Neural cell (in vitro differentiated cells): Measurements from ENCODE around the gene IL6ST.
"Not testable (repeated sequence)": the region's sequence is repeated elsewhere in the genome, so short reads cannot be mapped to it uniquely, and the experiment has no call there.

ENCODE experiments used
- EP300 ChIP-seq: fragments of 450-650 bp; conservative IDR thresholded peaks from 2 replicates; pipeline ENCODE4 v1.6.1; 2014; ENCODE audit warnings: antibody characterized with exemption, mild to moderate bottlenecking, moderate library complexity; ENCODE audit not compliant: poor library complexity, severe bottlenecking
- EZH2 ChIP-seq: fragments of 200-600, 300-800 bp; shearing (Covaris generic), sonication (generic); IDR thresholded peaks from 2 replicates; pipeline ENCODE4 v1.6.1; 2014; ENCODE audit warnings: antibody characterized with exemption, low read length, borderline replicate concordance, mild to moderate bottlenecking; ENCODE audit not compliant: insufficient read depth, poor library complexity, severe bottlenecking
- MXI1 ChIP-seq: fragments of 450-650 bp; conservative IDR thresholded peaks from 2 replicates; pipeline ENCODE4 v1.6.1; 2014; ENCODE audit warnings: antibody characterized with exemption, mild to moderate bottlenecking; ENCODE audit not compliant: poor library complexity, severe bottlenecking
- POLR2AphosphoS5 ChIP-seq: IDR thresholded peaks from 2 replicates; pipeline ENCODE4 v1.6.1; 2012
- RAD21 ChIP-seq: fragments of 450-650 bp; conservative IDR thresholded peaks from 2 replicates; pipeline ENCODE4 v1.6.1; 2014; ENCODE audit warnings: antibody characterized with exemption, mild to moderate bottlenecking, moderate library complexity
- SMC3 ChIP-seq: fragments of 450-650 bp; conservative IDR thresholded peaks from 2 replicates; pipeline ENCODE4 v1.6.1; 2014; ENCODE audit warnings: antibody characterized with exemption, mild to moderate bottlenecking, moderate library complexity; ENCODE audit not compliant: poor library complexity
- TAF1 ChIP-seq: IDR thresholded peaks from 2 replicates; pipeline ENCODE4 v1.6.1; 2012; ENCODE audit warnings: low read depth
- TF ChIP-seq, protein P1 (sequence below): fragments of 450-650 bp; IDR thresholded peaks from 2 replicates; pipeline ENCODE4 v1.5.1; 2014; ENCODE audit warnings: antibody characterized with exemption, mild to moderate bottlenecking, moderate library complexity; ENCODE audit not compliant: poor library complexity, severe bottlenecking
- TF ChIP-seq, protein P2 (sequence below): IDR thresholded peaks from 2 replicates; pipeline ENCODE4 v1.6.1; 2012; ENCODE audit warnings: borderline replicate concordance

DNA sequence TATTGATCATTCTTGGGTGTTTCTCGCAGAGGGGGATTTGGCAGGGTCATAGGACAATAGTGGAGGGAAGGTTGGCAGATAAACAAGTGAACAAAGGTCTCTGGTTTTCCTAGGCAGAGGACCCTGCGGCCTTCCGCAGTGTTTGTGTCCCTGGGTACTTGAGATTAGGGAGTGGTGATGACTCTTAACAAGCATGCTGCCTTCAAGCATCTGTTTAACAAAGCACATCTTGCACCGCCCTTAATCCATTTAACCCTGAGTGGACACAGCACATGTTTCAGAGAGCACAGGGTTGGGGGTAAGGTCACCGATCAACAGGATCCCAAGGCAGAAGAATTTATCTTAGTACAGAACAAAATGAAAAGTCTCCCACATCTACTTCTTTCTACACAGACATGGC, 19.2 kb upstream of the IL6ST start:
- TF ChIP-seq, protein P1, sequence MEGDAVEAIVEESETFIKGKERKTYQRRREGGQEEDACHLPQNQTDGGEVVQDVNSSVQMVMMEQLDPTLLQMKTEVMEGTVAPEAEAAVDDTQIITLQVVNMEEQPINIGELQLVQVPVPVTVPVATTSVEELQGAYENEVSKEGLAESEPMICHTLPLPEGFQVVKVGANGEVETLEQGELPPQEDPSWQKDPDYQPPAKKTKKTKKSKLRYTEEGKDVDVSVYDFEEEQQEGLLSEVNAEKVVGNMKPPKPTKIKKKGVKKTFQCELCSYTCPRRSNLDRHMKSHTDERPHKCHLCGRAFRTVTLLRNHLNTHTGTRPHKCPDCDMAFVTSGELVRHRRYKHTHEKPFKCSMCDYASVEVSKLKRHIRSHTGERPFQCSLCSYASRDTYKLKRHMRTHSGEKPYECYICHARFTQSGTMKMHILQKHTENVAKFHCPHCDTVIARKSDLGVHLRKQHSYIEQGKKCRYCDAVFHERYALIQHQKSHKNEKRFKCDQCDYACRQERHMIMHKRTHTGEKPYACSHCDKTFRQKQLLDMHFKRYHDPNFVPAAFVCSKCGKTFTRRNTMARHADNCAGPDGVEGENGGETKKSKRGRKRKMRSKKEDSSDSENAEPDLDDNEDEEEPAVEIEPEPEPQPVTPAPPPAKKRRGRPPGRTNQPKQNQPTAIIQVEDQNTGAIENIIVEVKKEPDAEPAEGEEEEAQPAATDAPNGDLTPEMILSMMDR, result not testable (repeated sequence)
- TF ChIP-seq EP300, POLR2AphosphoS5, TAF1, EZH2, MXI1, RAD21, SMC3: not testable (repeated sequence)
- TF ChIP-seq, protein P2, sequence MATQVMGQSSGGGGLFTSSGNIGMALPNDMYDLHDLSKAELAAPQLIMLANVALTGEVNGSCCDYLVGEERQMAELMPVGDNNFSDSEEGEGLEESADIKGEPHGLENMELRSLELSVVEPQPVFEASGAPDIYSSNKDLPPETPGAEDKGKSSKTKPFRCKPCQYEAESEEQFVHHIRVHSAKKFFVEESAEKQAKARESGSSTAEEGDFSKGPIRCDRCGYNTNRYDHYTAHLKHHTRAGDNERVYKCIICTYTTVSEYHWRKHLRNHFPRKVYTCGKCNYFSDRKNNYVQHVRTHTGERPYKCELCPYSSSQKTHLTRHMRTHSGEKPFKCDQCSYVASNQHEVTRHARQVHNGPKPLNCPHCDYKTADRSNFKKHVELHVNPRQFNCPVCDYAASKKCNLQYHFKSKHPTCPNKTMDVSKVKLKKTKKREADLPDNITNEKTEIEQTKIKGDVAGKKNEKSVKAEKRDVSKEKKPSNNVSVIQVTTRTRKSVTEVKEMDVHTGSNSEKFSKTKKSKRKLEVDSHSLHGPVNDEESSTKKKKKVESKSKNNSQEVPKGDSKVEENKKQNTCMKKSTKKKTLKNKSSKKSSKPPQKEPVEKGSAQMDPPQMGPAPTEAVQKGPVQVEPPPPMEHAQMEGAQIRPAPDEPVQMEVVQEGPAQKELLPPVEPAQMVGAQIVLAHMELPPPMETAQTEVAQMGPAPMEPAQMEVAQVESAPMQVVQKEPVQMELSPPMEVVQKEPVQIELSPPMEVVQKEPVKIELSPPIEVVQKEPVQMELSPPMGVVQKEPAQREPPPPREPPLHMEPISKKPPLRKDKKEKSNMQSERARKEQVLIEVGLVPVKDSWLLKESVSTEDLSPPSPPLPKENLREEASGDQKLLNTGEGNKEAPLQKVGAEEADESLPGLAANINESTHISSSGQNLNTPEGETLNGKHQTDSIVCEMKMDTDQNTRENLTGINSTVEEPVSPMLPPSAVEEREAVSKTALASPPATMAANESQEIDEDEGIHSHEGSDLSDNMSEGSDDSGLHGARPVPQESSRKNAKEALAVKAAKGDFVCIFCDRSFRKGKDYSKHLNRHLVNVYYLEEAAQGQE, result not testable (repeated sequence)
